ENCODE data around the gene PEX14. TPM values are rescaled to one million over a fixed set of nuclear protein-coding genes. Genes with fewer than 3 reads are reported as not detected.

Gene PEX14
- total and polyA plus RNA-seq, 10 of the 15 experiments (the other 5 are each of a cell fraction or from before 2014, with no cell fraction given), result 1.4 to 23.2 (median 12.0) TPM

GRCh38 chr1:10509809-10510509 lies 35.2 kb downstream of the PEX14 start:
- in situ Hi-C loops (cut with MboI) (loop anchor here (5.0 kb wide), 2 partner anchors 362 to 432 kb away; no protein-coding TSS in a partner anchor), intact Hi-C loops (cut with micrococcal nuclease; ENCODE audit: unreplicated experiment) (loop anchor here (5.0 to 10.0 kb wide), 3 partner anchors 95 to 455 kb away; no protein-coding TSS in a partner anchor)
- 0 out of 2 replicates have a peak overlapping the region, but pooled peaks have one; percentile 11 for H3K4me3 ChIP-seq
- peak overlapping the region; percentile 5; the same call in 1 of the 2 replicates for H3K9ac ChIP-seq (ENCODE audit: control insufficient read depth, insufficient read depth, low read length)
- FAIRE-seq (no peak), DNase-seq (ENCODE audit: low read depth, low spot score) (no peak), ATAC-seq (no peak)
- no peaks in the 10 kb centered on the region for H3K9me3 ChIP-seq (replicated peaks; ENCODE audit: control insufficient read depth, insufficient read depth, low read length)
- TF ChIP-seq MTA3 (IDR thresholded peaks at IDR 0.05; ENCODE audit: borderline replicate concordance, low read length), result no peak
- peak in 1 of 2 experiments; percentile 55; a peak in 1 of 4 replicates for TF ChIP-seq BHLHE40 (IDR thresholded peaks at IDR 0.05; ENCODE audit: borderline replicate concordance in 1 of 2, low read depth in 2 of 2, low read length in 1 of 2)
- peak overlapping the region; percentile 69 for H3K4me2 ChIP-seq (ENCODE audit: control insufficient read depth, insufficient read depth)
- H3K27ac ChIP-seq (ENCODE audit: control insufficient read depth, insufficient read depth), result peak overlapping the region; percentile 98
- 67% methylated on average over 6 of the region's 6 CpGs for WGBS (ENCODE audit: insufficient coverage, insufficient replicate concordance, low lambda C conversion rate, missing lambda C conversion rate)
- H3K4me1 ChIP-seq (ENCODE audit: control insufficient read depth, insufficient read depth, low read length), result peaks cover 51% of the 10 kb centered on the region
- no TSS peak for BruUV-seq (replicated peaks)
- POLR2A ChIA-PET, result no interaction called here
- peaks cover 1 to 3% of the 10 kb centered on the region in 2 experiments; a peak in 1 of 4 replicates for H3K36me3 ChIP-seq (ENCODE audit: control insufficient read depth in 2 of 2, insufficient read depth in 2 of 2, low read length in 1 of 2)
- RAD21 ChIA-PET (ENCODE audit: unreplicated experiment), result interaction anchor here (1.1 to 2.5 kb wide), 3 partner anchors 15 to 476 kb away, joined by 3 to 20 read pairs (median 4); partner anchors contain the start of gene CENPS
- H2AFZ ChIP-seq (ENCODE audit: control insufficient read depth, low read depth, low read length), result no peak overlapping the region
- CTCF ChIA-PET, result interaction anchor here (0.6 to 6.4 kb wide), 11 partner anchors 10 to 1226 kb away, joined by 3 to 117 read pairs (median 4); partner anchors contain the start of gene AGTRAP
- peaks cover 51% of the 10 kb centered on the region for H3K79me2 ChIP-seq (ENCODE audit: control insufficient read depth, insufficient read depth, low read length)
- SMC1A ChIA-PET (ENCODE audit: uncharacterized antibody, unreplicated experiment), result interaction anchor here (0.6 to 5.3 kb wide), 9 partner anchors 11 to 531 kb away, joined by 3 to 71 read pairs (median 4); no protein-coding TSS in a partner anchor
- no peaks in the 10 kb centered on the region for H4K20me1 ChIP-seq (ENCODE audit: control insufficient read depth, insufficient read depth)
- no peaks in the 10 kb centered on the region for H3K27me3 ChIP-seq (replicated peaks in 1 of 2; ENCODE audit: control insufficient read depth in 2 of 2, insufficient read depth in 2 of 2, low read length in 1 of 2)
